Mucosa of descending colon (tissue), 3 donors: ENCODE results near the gene CALML3. TPM values are rescaled to one million over a fixed set of nuclear protein-coding genes. Genes with fewer than 3 reads are reported as not detected.

Experiments
- ATAC-seq: fragments of 200-7000 bp; cut with Tn5 transposase; one replicate; pipeline ENCODE4 v1.9.1; 2020; ENCODE audit warnings: mild to moderate bottlenecking, moderate library complexity
- DNase-seq, 3 donors: peaks; one replicate each; pipeline ENCODE4 v3.0.0-alpha.2; 2020
- H3K36me3 ChIP-seq: fragments of 200-600 bp; one replicate; pipeline ENCODE4 v1.8.0; 2021; ENCODE audit warnings: low read depth, mild to moderate bottlenecking
- H3K4me1 ChIP-seq: fragments of 200-600 bp; one replicate; pipeline ENCODE4 v1.8.0; 2021; ENCODE audit warnings: low read depth, mild to moderate bottlenecking
- H3K4me3 ChIP-seq: fragments of 200-600 bp; one replicate; pipeline ENCODE4 v1.8.0; 2021; ENCODE audit warnings: mild to moderate bottlenecking
- H3K9me3 ChIP-seq: fragments of 200-600 bp; one replicate; pipeline ENCODE4 v1.8.0; 2021; ENCODE audit warnings: mild to moderate bottlenecking
- CTCF ChIP-seq: fragments of 200-600 bp; IDR thresholded peaks from one replicate; pipeline ENCODE4 v1.8.0; 2022; ENCODE audit warnings: antibody characterized with exemption, mild to moderate bottlenecking
- intact Hi-C, 2 donors: fragments of 100-400 bp; cut with DNase I in 1 of 2; cut with micrococcal nuclease in 1 of 2; formaldehyde crosslinking; loops; one replicate each; pipeline versions ENCODE4 v1.11.0 to v1.11.1; 2022; cut with DNase I, micrococcal nuclease
- total RNA-seq, 3 donors: library from RNA; stranded (reverse); fragmentation: NEBNext Ultra II Directional in 2 of 3; extraction: Animal tissue kit (Norgen Biotek cat#: 25700) in 2 of 3; gene quantifications; one replicate each; pipeline versions ENCODE4 v1.2.1 to v1.2.4, GENCODE V29; 2021 to 2023
- donor health status: DM: no; HTN: no; CAD: no; lungs with moderate emphysema.
- donor health status: DM: no; HTN: no; CAD: no.
- donor health status: DM: no; HTN: yes; CAD: no.

CALML3 gene
- total RNA-seq, 3 donors from 2014 or later = 0.09 to 0.17 TPM; not detected in 1

GRCh38 chr10:5534880-5535856 is 10.4 kb downstream of the CALML3 start:
- ATAC-seq (no peak), DNase-seq (no peak)
- intact Hi-C loops = no loop called here
- no peak overlapping the region for H3K4me3 ChIP-seq
- no peaks in the 10 kb centered on the region for H3K36me3 ChIP-seq
- H3K4me1 ChIP-seq = no peaks in the 10 kb centered on the region
- H3K9me3 ChIP-seq = no peaks in the 10 kb centered on the region
- no peak for TF ChIP-seq CTCF

GRCh38 chr10:5536486-5537081 is 11.8 kb downstream of the CALML3 start:
- intact Hi-C loops = no loop called here
- no peak for TF ChIP-seq CTCF
- Histone ChIP-seq H3K4me1 (peaks cover 5% of the 10 kb centered on the region), H3K4me3 (no peak overlapping the region), H3K9me3 (no peaks in the 10 kb centered on the region), H3K36me3 (no peaks in the 10 kb centered on the region)
- DNase-seq (peak in 1 of 3 donors; percentile 7), ATAC-seq (no peak)

- ATAC-seq = no peak
- no peaks in the 10 kb centered on the region for H3K9me3 ChIP-seq
- H3K4me3 ChIP-seq = no peak overlapping the region
- intact Hi-C loops = no loop called here
- peaks cover 5% of the 10 kb centered on the region for H3K4me1 ChIP-seq
- TF ChIP-seq CTCF = no peak
- DNase-seq = peak in 1 of 3 donors; percentile 18
- no peaks in the 10 kb centered on the region for H3K36me3 ChIP-seq
Observed at GRCh38 chr10:5537684-5538083, 12.9 kb downstream of the CALML3 start.

- intact Hi-C loops = no loop called here
- Histone ChIP-seq H3K9me3 (no peaks in the 10 kb centered on the region), H3K4me3 (no peak overlapping the region), H3K4me1 (peaks cover 5% of the 10 kb centered on the region), H3K36me3 (no peaks in the 10 kb centered on the region)
- TF ChIP-seq CTCF = no peak
- ATAC-seq = no peak
- peak in 1 of 3 donors; percentile 16 for DNase-seq
Observed at GRCh38 chr10:5538446-5538845, 13.7 kb downstream of the CALML3 start.

- ATAC-seq (no peak), DNase-seq (peak in 1 of 3 donors; percentile 23)
- intact Hi-C loops = no loop called here
- H3K9me3 ChIP-seq = no peaks in the 10 kb centered on the region
- no peak for TF ChIP-seq CTCF
- peaks cover 5% of the 10 kb centered on the region for H3K4me1 ChIP-seq
- H3K36me3 ChIP-seq = no peaks in the 10 kb centered on the region
- H3K4me3 ChIP-seq = no peak overlapping the region
Observed at GRCh38 chr10:5538892-5539651, 14.3 kb downstream of the CALML3 start.
